Keratinocyte (primary cell): Measurements from ENCODE around the gene CCDC28B. TPM values are rescaled to one million over a fixed set of nuclear protein-coding genes. Genes with fewer than 3 reads are reported as not detected.

Experiments
- DNase-seq: peaks from one replicate; pipeline ENCODE4 v3.0.0-alpha.2; 2011; ENCODE audit warnings: low read depth, missing footprints, low spot score
- FAIRE-seq: peaks from 2 replicates; lab custom pipeline; 2011; peaks lifted over from hg19 to GRCh38; lab: Jason Lieb, UNC
- H2AFZ ChIP-seq: 2 replicates; pipeline ENCODE4 v1.6.0; 2012; ENCODE audit warnings: low read length, control low read depth, inconsistent platforms; ENCODE audit not compliant: control insufficient read depth
- H3K27ac ChIP-seq: 2 replicates; pipeline ENCODE4 v1.5.1; 2011; ENCODE audit warnings: low read length; ENCODE audit not compliant: control insufficient read depth, insufficient read depth
- H3K27me3 ChIP-seq: 3 replicates; pipeline ENCODE4 v1.6.0; 2011; ENCODE audit warnings: low read length; ENCODE audit not compliant: control insufficient read depth, insufficient read depth; ENCODE audit errors: extremely low read depth
- H3K36me3 ChIP-seq, 2 experiments: 2 replicates in 1 of 2; 3 replicates in 1 of 2; pipeline ENCODE4 v1.5.1; 2011; ENCODE audit warnings: low read length in 2 of 2, mild to moderate bottlenecking in 1 of 2; ENCODE audit not compliant: control insufficient read depth in 2 of 2, insufficient read depth in 2 of 2; ENCODE audit errors: extremely low read depth in 1 of 2
- H3K4me1 ChIP-seq: 3 replicates; pipeline ENCODE4 v1.5.1; 2011; ENCODE audit warnings: low read length; ENCODE audit not compliant: control insufficient read depth, insufficient read depth; ENCODE audit errors: extremely low read depth
- H3K4me2 ChIP-seq: 3 replicates; pipeline ENCODE4 v1.6.0; 2011; ENCODE audit warnings: low read depth, low read length; ENCODE audit not compliant: control insufficient read depth, insufficient read depth; ENCODE audit errors: extremely low read depth
- H3K4me3 ChIP-seq, 3 experiments: fragments of 200-600 bp in 1 of 3; sonication (generic) in 1 of 3; 2 replicates in 2 of 3; 3 replicates in 1 of 3; pipeline ENCODE4 v1.5.1; 2011 to 2016; ENCODE audit warnings: low read length in 3 of 3, mild to moderate bottlenecking in 3 of 3, control low read depth in 2 of 3, inconsistent platforms in 1 of 3, low read depth in 1 of 3, mixed read lengths in 1 of 3, mixed run types in 1 of 3, moderate library complexity in 1 of 3; ENCODE audit not compliant: control insufficient read depth in 2 of 3, insufficient read depth in 2 of 3; ENCODE audit errors: extremely low read depth in 1 of 3
- H3K79me2 ChIP-seq: 2 replicates; pipeline ENCODE4 v1.6.0; 2012; ENCODE audit warnings: low read length; ENCODE audit not compliant: control insufficient read depth, insufficient read depth
- H3K9ac ChIP-seq: 3 replicates; pipeline ENCODE4 v1.6.0; 2011; ENCODE audit warnings: low read length; ENCODE audit not compliant: control insufficient read depth, insufficient read depth; ENCODE audit errors: extremely low read depth
- H3K9me1 ChIP-seq: 3 replicates; pipeline ENCODE4 v1.6.0; 2011; ENCODE audit warnings: low read length; ENCODE audit not compliant: control insufficient read depth, insufficient read depth; ENCODE audit errors: extremely low read depth
- H3K9me3 ChIP-seq: 2 replicates; pipeline ENCODE4 v1.5.1; 2012; ENCODE audit warnings: low read depth, low read length; ENCODE audit not compliant: control insufficient read depth
- H4K20me1 ChIP-seq: 3 replicates; pipeline ENCODE4 v1.6.0; 2011; ENCODE audit warnings: low read length; ENCODE audit not compliant: control insufficient read depth, insufficient read depth; ENCODE audit errors: extremely low read depth
- CTCF ChIP-seq, 3 experiments: IDR thresholded peaks in 1 of 3; conservative IDR thresholded peaks in 1 of 3; optimal IDR thresholded peaks in 1 of 3; 2 replicates in 2 of 3; 3 replicates in 1 of 3; pipeline versions ENCODE3 to v1.5.1; 2011; ENCODE audit warnings: low read length in 3 of 3, mild to moderate bottlenecking in 3 of 3, moderate library complexity in 2 of 3, control low read depth in 1 of 3, inconsistent platforms in 1 of 3; ENCODE audit not compliant: insufficient read depth in 2 of 3; ENCODE audit errors: extremely low read depth in 1 of 3
- EZH2 ChIP-seq: IDR thresholded peaks from one replicate; pipeline ENCODE4 v1.6.1; 2012; ENCODE audit warnings: inconsistent platforms, mild to moderate bottlenecking, low read length, moderate library complexity
- dilution Hi-C: fragments of 300-500 bp; cut with MboI; formaldehyde crosslinking; loops from one replicate; pipeline ENCODE4 v1.7.0; 2020; ENCODE audit warnings: low sequenced_read_pairs; ENCODE audit not compliant: extremely low pct_ligation_motif_present
- polyA plus RNA-seq, 5 experiments: library from polyadenylated mRNA; depleted of rRNA in 3 of 5; stranded (reverse) in 3 of 5; stranded (forward) in 1 of 5; unstranded in 1 of 5; fragments of >200 nt; gene quantifications; 1 replicate in 1 of 5; 2 replicates in 3 of 5; 3 replicates in 1 of 5; pipeline versions ENCODE4 v1.2.1 to v1.2.3, GENCODE V29; 2011 to 2012; ENCODE audit warnings: missing spikeins in 2 of 5, low read depth in 1 of 5, low replicate concordance in 1 of 5

The CCDC28B gene
- polyA plus RNA-seq, 1 donor (not counting 4 experiments of a cell fraction or from before 2014, with no cell fraction given), result 3.6 TPM

GRCh38 chr1:32240140-32240951, 40.0 kb downstream of the CCDC28B start:
- no peaks in the 10 kb centered on the region for H3K36me3 ChIP-seq
- H3K4me1 ChIP-seq, result peaks cover 26% of the 10 kb centered on the region
- DNase-seq (no peak), FAIRE-seq (no peak)
- dilution Hi-C loops, result no loop called here
- no peak for TF ChIP-seq EZH2
- peak in 1 of 3 experiments; percentile 68 for TF ChIP-seq CTCF (optimal IDR thresholded peaks at IDR 0.05 in 1 of 3, IDR thresholded peaks at IDR 0.05 in 1 of 3, conservative IDR thresholded peaks at IDR 0.05 in 1 of 3; ENCODE audit: extremely low read depth in 1 of 3, insufficient read depth in 2 of 3, low read length in 3 of 3)
- H3K79me2 ChIP-seq, result no peaks in the 10 kb centered on the region
- H4K20me1 ChIP-seq, result no peaks in the 10 kb centered on the region
- peaks cover 2% of the 10 kb centered on the region for H3K9me1 ChIP-seq
- no peaks in the 10 kb centered on the region for H3K27me3 ChIP-seq
- peak overlapping the region; percentile 85 for H2AFZ ChIP-seq
- no peaks in the 10 kb centered on the region for H3K9me3 ChIP-seq
- H3K4me2 ChIP-seq, result peak overlapping the region; percentile 92
- H3K27ac ChIP-seq, result peak overlapping the region; percentile 14
- peak overlapping the region; percentile 27 to 77 (median 56) for H3K4me3 ChIP-seq
- H3K9ac ChIP-seq, result peak overlapping the region; percentile 45

GRCh38 chr1:32241001-32241763, 40.8 kb downstream of the CCDC28B start:
- Histone ChIP-seq H4K20me1 (no peaks in the 10 kb centered on the region), H3K4me1 (peaks cover 19% of the 10 kb centered on the region), H3K79me2 (no peaks in the 10 kb centered on the region), H3K4me2 (peak overlapping the region; percentile 92), H3K36me3 (no peaks in the 10 kb centered on the region), H3K4me3 (peak overlapping the region; percentile 27 to 77 (median 56)), H2AFZ (peak overlapping the region; percentile 85), H3K9me1 (peaks cover 2% of the 10 kb centered on the region), H3K27me3 (no peaks in the 10 kb centered on the region), H3K9ac (peak overlapping the region; percentile 45), H3K27ac (peak overlapping the region; percentile 14), H3K9me3 (no peaks in the 10 kb centered on the region)
- TF ChIP-seq EZH2 (no peak), CTCF (optimal IDR thresholded peaks at IDR 0.05 in 1 of 3, IDR thresholded peaks at IDR 0.05 in 1 of 3, conservative IDR thresholded peaks at IDR 0.05 in 1 of 3; ENCODE audit: extremely low read depth in 1 of 3, insufficient read depth in 2 of 3, low read length in 3 of 3) (peak in 1 of 3 experiments; percentile 12)
- FAIRE-seq (no peak), DNase-seq (no peak)
- dilution Hi-C loops, result no loop called here
